Trophoblast cell (in vitro differentiated cells and primary cell): ENCODE measurements around the gene ADCY3.

Experiments used
- DNase-seq, 2 donors: peaks; one replicate each; pipeline ENCODE4 v3.0.0-alpha.2; 2016
- H2AFZ ChIP-seq: 2 replicates; pipeline ENCODE4 v1.6.1; 2013; ENCODE audit warnings: low read length, moderate library complexity, mild to moderate bottlenecking; ENCODE audit not compliant: insufficient read depth, poor library complexity
- H2AK5ac ChIP-seq: 2 replicates; pipeline ENCODE4 v1.6.1; 2013; ENCODE audit warnings: mild to moderate bottlenecking, low read length
- H2BK120ac ChIP-seq: 2 replicates; pipeline ENCODE4 v1.6.1; 2013; ENCODE audit warnings: low read length, mild to moderate bottlenecking, moderate library complexity; ENCODE audit not compliant: insufficient read depth, poor library complexity
- H2BK12ac ChIP-seq: 2 replicates; pipeline ENCODE4 v1.6.1; 2013; ENCODE audit warnings: mild to moderate bottlenecking, low read length, moderate library complexity
- H2BK5ac ChIP-seq: 2 replicates; pipeline ENCODE4 v1.6.1; 2013; ENCODE audit warnings: low read length, low read depth, moderate library complexity, mild to moderate bottlenecking; ENCODE audit not compliant: poor library complexity
- H3K14ac ChIP-seq: 2 replicates; pipeline ENCODE4 v1.6.1; 2013; ENCODE audit warnings: mild to moderate bottlenecking, low read length
- H3K18ac ChIP-seq: 2 replicates; pipeline ENCODE4 v1.6.1; 2013; ENCODE audit warnings: mild to moderate bottlenecking, low read length
- H3K23ac ChIP-seq: 2 replicates; pipeline ENCODE4 v1.6.1; 2013; ENCODE audit warnings: low read length
- H3K27ac ChIP-seq: 2 replicates; pipeline ENCODE4 v1.5.1; 2013; ENCODE audit warnings: low read depth, mild to moderate bottlenecking, inconsistent platforms, low read length, moderate library complexity
- H3K27me3 ChIP-seq: 2 replicates; pipeline ENCODE4 v1.6.1; 2013; ENCODE audit warnings: inconsistent platforms, mild to moderate bottlenecking, low read length, moderate library complexity; ENCODE audit not compliant: insufficient read depth
- H3K36me3 ChIP-seq, 2 experiments: 1 replicate in 1 of 2; 2 replicates in 1 of 2; pipeline ENCODE4 v1.6.1; 2013; ENCODE audit warnings: low read length in 2 of 2, mild to moderate bottlenecking in 2 of 2, moderate library complexity in 1 of 2; ENCODE audit not compliant: insufficient read depth in 2 of 2, control insufficient read depth in 1 of 2
- H3K4ac ChIP-seq: 2 replicates; pipeline ENCODE4 v1.6.1; 2013; ENCODE audit warnings: low read depth, mild to moderate bottlenecking, low read length, moderate library complexity
- H3K4me1 ChIP-seq, 2 experiments: 1 replicate in 1 of 2; 2 replicates in 1 of 2; pipeline ENCODE4 v1.6.1; 2013; ENCODE audit warnings: low read length in 2 of 2, mild to moderate bottlenecking in 2 of 2, moderate library complexity in 1 of 2; ENCODE audit not compliant: insufficient read depth in 2 of 2, control insufficient read depth in 1 of 2
- H3K4me2 ChIP-seq: 2 replicates; pipeline ENCODE4 v1.6.1; 2013; ENCODE audit warnings: inconsistent platforms, mild to moderate bottlenecking, low read length, moderate library complexity
- H3K4me3 ChIP-seq: 2 replicates; pipeline ENCODE4 v1.5.1; 2013; ENCODE audit warnings: mild to moderate bottlenecking, low read depth, low read length, inconsistent platforms
- H3K79me1 ChIP-seq: one replicate; pipeline ENCODE4 v1.6.1; 2013; ENCODE audit warnings: low read length
- H3K79me2 ChIP-seq: 2 replicates; pipeline ENCODE4 v1.6.1; 2013; ENCODE audit warnings: low read length, mild to moderate bottlenecking; ENCODE audit not compliant: control insufficient read depth, insufficient read depth, poor library complexity
- H3K9ac ChIP-seq: 2 replicates; pipeline ENCODE4 v1.6.1; 2013; ENCODE audit warnings: mild to moderate bottlenecking, low read length
- H3K9me3 ChIP-seq: 2 replicates; pipeline ENCODE4 v1.6.1; 2013; ENCODE audit warnings: low read depth, mild to moderate bottlenecking, control low read depth, inconsistent platforms, low read length; ENCODE audit not compliant: insufficient read depth
- H4K12ac ChIP-seq: 2 replicates; pipeline ENCODE4 v1.6.1; 2013; ENCODE audit warnings: low read depth, mild to moderate bottlenecking, low read length, moderate library complexity
- H4K8ac ChIP-seq: 2 replicates; pipeline ENCODE4 v1.6.1; 2013; ENCODE audit warnings: low read depth, mild to moderate bottlenecking, low read length, moderate library complexity
- H4K91ac ChIP-seq: one replicate; pipeline ENCODE4 v1.6.1; 2013; ENCODE audit warnings: low read depth, mild to moderate bottlenecking, low read length, moderate library complexity
- WGBS: extraction: QIAGEN DNeasy Blood & Tissue Kit; methylation state at CpG from one replicate; pipeline ENCODE4 v1.1.7; 2013; ENCODE audit warnings: missing lambda C conversion rate; ENCODE audit not compliant: insufficient read length, insufficient coverage; ENCODE audit errors: extremely low coverage; 5-methylcytosine and 5-hydroxymethylcytosine counted together

Gene ADCY3

GRCh38 chr2:24793761-24794435 is 126.1 kb downstream of the ADCY3 start:
- Histone ChIP-seq H2BK12ac (no peak overlapping the region), H3K4ac (peak overlapping the region; percentile 63), H3K4me1 (peaks cover 4 to 6% of the 10 kb centered on the region in 2 experiments), H3K14ac (peak overlapping the region; percentile 12), H4K8ac (peak overlapping the region; percentile 32), H3K18ac (peak overlapping the region; percentile 12), H3K4me2 (peak overlapping the region; percentile 69), H2BK120ac (peak overlapping the region; percentile 20), H3K79me2 (peaks cover 16% of the 10 kb centered on the region), H3K4me3 (peak overlapping the region; percentile 97), H2BK5ac (peak overlapping the region; percentile 47), H3K79me1 (peaks cover 11% of the 10 kb centered on the region), H4K91ac (peak overlapping the region; percentile 37), H4K12ac (peak overlapping the region; percentile 72), H3K27ac (peak overlapping the region; percentile 97), H3K23ac (no peak overlapping the region), H3K9ac (peak overlapping the region; percentile 93), H2AK5ac (no peak overlapping the region), H3K9me3 (peaks cover 1% of the 10 kb centered on the region), H3K36me3 (peaks cover 3 to 7% of the 10 kb centered on the region in 2 experiments), H3K27me3 (no peaks in the 10 kb centered on the region), H2AFZ (peak overlapping the region; percentile 50)
- WGBS: no CpG with 5 or more reads among the region's 14 CpGs
- peak in 1 of 2 donors; percentile 35 for DNase-seq

GRCh38 chr2:24792874-24793760 is 126.9 kb downstream of the ADCY3 start, which contains the start of the genes CENPO and PTRHD1:
CENPO (plus strand) TSS chr2:24793425; CDS start chr2:24793920, 495 bp downstream.
PTRHD1 (minus strand) TSS chr2:24793391; CDS start chr2:24793377, 14 bp downstream.
- Histone ChIP-seq H4K8ac (peak within 1 kb of the TSS; percentile 99), H2BK5ac (peak within 1 kb of the TSS; percentile 99), H3K4me2 (peak within 1 kb of the TSS; percentile 69), H3K9me3 (peaks cover 1% of the 10 kb centered on the region), H2AFZ (peak within 1 kb of the TSS; percentile 98), H3K79me1 (peaks cover 11% of the 10 kb centered on the region), H2AK5ac (no peak within 1 kb of the TSS), H3K79me2 (peaks cover 16% of the 10 kb centered on the region), H3K27me3 (no peaks in the 10 kb centered on the region), H3K27ac (peak within 1 kb of the TSS; percentile 97), H3K18ac (peak within 1 kb of the TSS; percentile 95), H2BK120ac (peak within 1 kb of the TSS; percentile 97), H4K12ac (peak within 1 kb of the TSS; percentile 91), H3K14ac (peak within 1 kb of the TSS; percentile 99), H3K4ac (peak within 1 kb of the TSS; percentile 80), H3K9ac (peak within 1 kb of the TSS; percentile 98), H3K36me3 (peaks cover 3 to 7% of the 10 kb centered on the region in 2 experiments), H3K23ac (no peak within 1 kb of the TSS), H3K4me3 (peak within 1 kb of the TSS; percentile 97), H2BK12ac (no peak within 1 kb of the TSS), H3K4me1 (peaks cover 4 to 6% of the 10 kb centered on the region in 2 experiments), H4K91ac (peak within 1 kb of the TSS; percentile 99)
- DNase-seq: peak; percentile 97 to 99
- no CpG with 5 or more reads among the region's 74 CpGs for WGBS

- DNase-seq: no peak
- H3K23ac ChIP-seq: no peak overlapping the region
- H2BK5ac ChIP-seq: no peak overlapping the region
- H2BK120ac ChIP-seq: no peak overlapping the region
- peaks cover 4 to 6% of the 10 kb centered on the region in 2 experiments for H3K4me1 ChIP-seq
- H4K91ac ChIP-seq: peak overlapping the region; percentile 56
- H3K4me3 ChIP-seq: peak overlapping the region; percentile 97
- peak overlapping the region; percentile 69 for H3K4me2 ChIP-seq
- H3K9me3 ChIP-seq: peaks cover 1% of the 10 kb centered on the region
- H3K4ac ChIP-seq: no peak overlapping the region
- peak overlapping the region; percentile 51 for H3K14ac ChIP-seq
- peaks cover 3 to 7% of the 10 kb centered on the region in 2 experiments for H3K36me3 ChIP-seq
- peaks cover 11% of the 10 kb centered on the region for H3K79me1 ChIP-seq
- no peak overlapping the region for H3K18ac ChIP-seq
- H4K8ac ChIP-seq: peak overlapping the region; percentile 82
- H2BK12ac ChIP-seq: no peak overlapping the region
- no peak overlapping the region for H2AFZ ChIP-seq
- no peak overlapping the region for H2AK5ac ChIP-seq
- peak overlapping the region; percentile 97 for H3K27ac ChIP-seq
- peak overlapping the region; percentile 57 for H3K9ac ChIP-seq
- H3K79me2 ChIP-seq: peaks cover 16% of the 10 kb centered on the region
- WGBS: no CpG with 5 or more reads among the region's 6 CpGs
- no peaks in the 10 kb centered on the region for H3K27me3 ChIP-seq
- H4K12ac ChIP-seq: no peak overlapping the region
These were observed 127.5 kb downstream of the ADCY3 start for GRCh38 chr2:24792542-24792873.

- Histone ChIP-seq H3K27ac (no peak overlapping the region), H2AK5ac (no peak overlapping the region), H3K18ac (no peak overlapping the region), H3K4me3 (no peak overlapping the region), H3K79me1 (peaks cover 11% of the 10 kb centered on the region), H3K36me3 (peaks cover 0 to 3% of the 10 kb centered on the region in 2 experiments), H3K27me3 (no peaks in the 10 kb centered on the region), H4K8ac (no peak overlapping the region), H2BK5ac (no peak overlapping the region), H3K14ac (no peak overlapping the region), H3K9ac (no peak overlapping the region), H4K12ac (no peak overlapping the region), H2AFZ (no peak overlapping the region), H4K91ac (no peak overlapping the region), H3K4me1 (peaks cover 4 to 6% of the 10 kb centered on the region in 2 experiments), H2BK12ac (no peak overlapping the region), H2BK120ac (no peak overlapping the region), H3K9me3 (peaks cover 1% of the 10 kb centered on the region), H3K4ac (no peak overlapping the region), H3K79me2 (peaks cover 14% of the 10 kb centered on the region), H3K4me2 (no peak overlapping the region), H3K23ac (no peak overlapping the region)
- no peak for DNase-seq
- WGBS: no CpG with 5 or more reads among the region's 5 CpGs
These were observed 128.6 kb downstream of the ADCY3 start for GRCh38 chr2:24791452-24791851.
